ENCODE results near the gene TUBB1.
A peak's percentile ranks its signal among the peaks of the same experiment; 100 is the strongest.

The TUBB1 gene

DNA sequence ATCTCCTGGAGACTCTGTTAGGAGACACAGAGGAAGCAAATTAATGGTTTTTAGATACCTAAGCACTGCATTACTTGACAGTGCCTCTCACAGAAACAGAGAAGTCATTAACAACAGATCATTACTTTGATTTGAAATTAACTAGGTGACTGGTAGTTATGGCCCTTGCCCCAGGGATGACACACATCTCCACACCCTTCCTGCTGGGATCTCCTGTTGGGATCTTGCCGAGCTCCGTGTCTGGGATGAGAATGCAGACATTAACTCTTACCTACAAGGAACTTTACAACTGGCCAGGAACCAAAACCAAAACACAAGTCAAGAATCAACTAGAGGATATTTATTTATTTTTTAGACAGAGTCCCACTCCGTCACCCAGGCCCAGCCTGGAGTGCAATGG, 25.6 kb downstream of the TUBB1 start:
- no peak for DNase-seq

DNA sequence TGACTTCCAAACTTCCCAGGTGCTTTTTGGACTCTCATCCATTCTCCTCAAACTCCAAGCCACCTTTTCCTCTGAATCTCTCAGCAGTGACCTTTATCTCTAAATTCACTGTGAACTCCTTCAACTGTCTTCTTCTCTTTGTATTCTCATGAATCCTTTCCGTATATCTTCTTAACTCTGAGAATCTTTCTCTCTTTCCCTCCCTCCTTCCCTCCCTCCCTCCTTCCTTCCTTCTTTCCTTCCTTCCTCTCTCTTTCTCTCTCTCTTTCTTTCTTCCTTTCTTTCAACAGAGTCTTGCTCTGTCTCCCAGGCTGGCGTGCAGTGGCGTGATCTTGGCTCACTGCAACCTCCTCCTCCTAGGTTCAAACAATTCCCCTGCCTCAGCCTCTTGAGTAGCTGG, 27.6 kb downstream of the TUBB1 start:
- DNase-seq, result no peak

DNA sequence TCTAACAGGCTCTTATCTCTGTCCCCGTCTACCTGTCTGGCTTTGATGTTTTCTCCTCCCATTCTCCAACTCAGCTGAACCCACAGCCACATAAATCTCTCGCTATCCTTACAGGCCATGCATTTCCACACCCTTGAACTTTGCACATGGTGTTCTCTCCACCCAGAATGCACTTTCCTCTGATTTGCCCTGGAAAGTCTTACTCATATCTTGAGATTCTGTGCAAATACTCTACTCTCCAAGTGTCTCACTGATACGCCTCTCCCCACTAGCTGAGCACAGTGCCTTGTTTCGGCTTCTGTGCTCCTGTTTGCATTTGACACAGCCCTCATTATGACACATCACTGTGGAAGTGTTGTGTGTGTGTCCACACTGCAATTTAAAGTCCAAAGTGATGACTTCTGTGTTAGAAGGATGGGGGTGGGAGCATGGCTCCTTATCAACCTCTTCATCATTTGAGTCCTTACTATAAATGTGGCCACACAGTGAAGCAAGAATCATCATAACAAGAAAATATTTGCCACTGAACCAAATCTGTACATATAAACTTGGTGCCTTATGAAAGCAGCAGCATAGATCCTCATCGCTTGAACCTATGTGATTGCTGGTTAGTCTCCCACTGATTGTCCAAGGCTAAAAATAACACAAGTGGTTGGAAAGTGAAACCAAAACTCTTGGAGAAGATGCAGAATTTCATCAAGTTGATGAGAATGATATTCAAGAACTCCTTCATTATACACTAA, 28.9 kb downstream of the TUBB1 start:
- no peak for DNase-seq

DNA sequence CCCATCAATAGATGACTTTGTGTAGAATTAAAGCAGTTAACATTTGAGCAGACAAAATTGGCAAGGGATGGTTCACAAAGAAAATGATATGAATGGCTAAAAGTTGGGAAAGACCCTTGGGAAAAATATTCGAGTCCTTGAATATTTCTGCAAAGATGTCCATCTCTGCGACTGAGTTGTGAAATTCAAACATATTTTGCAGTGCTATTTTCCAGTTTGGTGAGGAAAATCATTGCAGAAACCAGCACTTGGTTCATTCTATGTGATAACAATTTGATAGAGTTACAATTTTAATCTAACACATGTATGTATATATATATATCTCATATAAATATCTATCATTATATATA, 29.4 kb downstream of the TUBB1 start:
- no peak for DNase-seq

DNA sequence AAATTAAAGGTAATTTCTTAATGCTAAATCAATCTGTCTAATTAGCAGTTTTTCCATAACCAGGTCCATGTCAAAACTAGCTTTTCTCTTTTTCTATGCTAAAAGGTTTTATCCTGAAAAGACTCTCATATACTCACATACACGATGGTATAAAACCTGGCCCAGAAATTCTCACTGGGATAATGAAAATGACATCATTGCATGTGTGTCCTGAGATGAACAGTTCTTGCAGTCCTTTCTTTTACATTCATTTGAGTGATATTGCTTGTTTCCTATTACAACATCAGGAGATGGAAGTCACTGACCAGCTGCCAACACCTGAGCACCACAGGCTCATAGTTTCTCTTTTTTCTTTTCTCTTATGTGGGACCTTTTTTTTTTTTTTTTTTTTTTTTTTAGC, 31.2 kb downstream of the TUBB1 start:
- no peak for DNase-seq

DNA sequence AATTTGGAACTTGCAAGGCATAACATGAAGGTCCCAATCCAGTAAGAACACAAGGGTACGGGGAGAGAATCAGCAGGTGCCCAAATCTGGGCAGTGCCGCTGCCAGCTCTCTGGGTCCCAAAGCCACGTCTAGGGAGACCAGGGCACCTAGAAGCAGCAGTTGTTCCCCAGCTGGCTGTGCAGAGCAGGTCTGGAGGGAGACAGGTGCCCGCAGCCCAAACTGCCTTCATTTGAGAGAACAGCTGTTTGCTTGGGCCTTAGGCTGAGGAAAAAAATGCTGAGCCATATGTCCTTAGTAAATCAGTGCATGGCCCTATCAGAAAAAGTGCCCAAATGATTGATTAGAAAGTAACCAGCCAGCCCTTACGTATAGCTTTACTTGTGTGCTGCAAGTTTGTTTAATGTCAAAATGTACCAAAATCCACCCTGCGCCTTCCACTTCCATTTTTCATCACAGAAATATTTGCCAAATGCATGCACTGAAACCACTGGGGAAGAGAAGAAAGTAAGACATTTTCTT, 32.5 kb downstream of the TUBB1 start:
- DNase-seq, result no peak

DNA sequence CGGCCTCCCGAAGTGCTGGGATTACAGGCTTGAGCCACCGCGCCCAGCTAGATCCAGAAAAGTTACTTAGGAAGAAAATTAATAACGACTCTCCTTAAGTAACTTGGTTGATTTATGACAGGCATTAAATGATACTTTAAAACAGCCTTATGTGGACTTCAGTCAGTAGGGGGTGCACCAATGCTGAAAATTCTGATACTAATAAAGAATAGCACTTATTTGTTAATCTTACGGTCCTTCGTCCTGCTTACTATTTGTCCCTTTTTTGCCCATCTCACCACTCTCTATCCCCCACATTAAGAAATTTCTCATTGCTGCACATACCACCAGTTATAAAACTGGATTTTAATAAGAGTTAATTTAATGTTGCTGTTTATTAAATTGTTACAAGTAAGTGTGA, 36.1 kb downstream of the TUBB1 start:
- DNase-seq, result peak; percentile 27

DNA sequence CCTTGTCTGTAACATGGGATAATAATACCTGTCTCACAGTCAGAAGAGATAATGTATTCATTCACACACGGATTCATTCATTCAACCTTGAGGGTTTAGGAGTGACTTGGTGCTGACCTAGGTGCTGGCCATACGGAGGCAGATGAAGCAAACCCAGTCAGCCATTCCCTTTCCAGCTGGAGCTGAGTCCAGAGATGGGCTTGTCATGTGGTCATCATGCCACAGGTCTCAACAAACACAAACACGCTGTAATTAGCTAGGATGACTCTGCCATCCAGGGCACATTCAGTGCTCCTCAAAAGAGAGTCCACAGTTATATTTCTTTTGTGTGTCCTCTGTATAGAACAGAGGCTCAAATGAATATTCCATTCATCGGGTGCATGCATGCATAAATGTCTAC, 42.9 kb downstream of the TUBB1 start:
- DNase-seq, result no peak

DNA sequence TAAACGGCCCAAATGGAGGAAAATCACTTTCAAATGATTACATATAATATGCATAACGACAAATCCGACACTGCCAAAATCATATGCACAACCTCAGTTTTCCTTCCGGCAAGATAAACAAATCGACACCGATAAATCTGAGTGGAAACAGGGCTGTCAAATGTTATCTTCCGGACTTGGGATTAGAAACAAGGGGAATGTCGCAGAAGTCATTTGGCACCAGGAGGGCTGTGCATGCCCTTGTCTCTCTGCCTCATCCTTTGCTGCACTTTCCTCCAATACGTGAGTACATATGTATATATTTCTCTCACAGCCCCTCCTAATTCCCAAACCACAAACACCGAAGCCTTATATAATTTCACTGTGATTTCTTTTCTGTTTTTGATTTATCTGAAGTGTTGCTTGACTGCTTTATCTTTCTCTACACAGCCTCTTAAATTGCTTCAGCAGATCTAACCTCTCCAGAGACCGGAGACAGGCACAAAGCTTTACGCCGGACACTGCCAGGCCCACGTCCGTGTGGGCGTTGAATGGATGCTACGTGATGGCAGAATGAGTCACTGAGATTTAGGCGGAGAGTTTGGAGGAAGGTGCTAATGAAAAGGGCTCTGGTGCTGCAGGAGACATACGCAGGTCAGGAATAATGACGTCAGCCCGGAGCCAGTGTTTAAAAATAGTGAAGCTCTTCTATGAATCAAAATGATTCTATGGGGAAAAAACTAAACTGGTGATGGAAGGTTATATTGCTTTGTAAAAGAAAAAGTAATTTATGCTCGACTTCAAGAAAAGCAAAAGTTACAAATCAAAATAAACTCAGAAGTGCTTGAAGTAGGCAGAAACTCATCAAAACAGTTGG, 44.4 kb downstream of the TUBB1 start:
- DNase-seq, result no peak

DNA sequence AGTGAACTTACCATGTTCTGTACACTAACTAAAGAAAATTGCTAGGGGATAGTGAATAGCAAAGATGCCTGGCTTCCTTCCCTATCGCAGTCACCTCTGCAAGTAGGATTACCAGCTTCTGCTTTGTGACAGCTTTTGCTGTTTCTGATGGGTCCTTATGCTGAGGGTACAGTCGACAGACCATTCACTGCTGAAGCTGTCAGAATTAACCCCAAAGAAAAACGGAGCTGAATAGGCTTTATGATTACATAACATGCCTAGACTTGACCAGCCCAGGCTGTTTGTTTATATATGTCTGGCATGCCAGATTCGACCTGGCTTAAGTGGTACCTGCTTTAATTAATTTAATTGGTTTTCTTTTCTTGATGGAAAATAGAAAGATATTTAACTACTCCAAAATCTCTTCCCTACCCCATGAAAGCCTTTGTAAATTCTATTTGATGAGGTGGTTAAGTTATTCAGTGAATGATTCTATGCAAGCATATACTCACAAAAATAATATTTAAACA, 45.0 kb downstream of the TUBB1 start:
- DNase-seq, result no peak

DNA sequence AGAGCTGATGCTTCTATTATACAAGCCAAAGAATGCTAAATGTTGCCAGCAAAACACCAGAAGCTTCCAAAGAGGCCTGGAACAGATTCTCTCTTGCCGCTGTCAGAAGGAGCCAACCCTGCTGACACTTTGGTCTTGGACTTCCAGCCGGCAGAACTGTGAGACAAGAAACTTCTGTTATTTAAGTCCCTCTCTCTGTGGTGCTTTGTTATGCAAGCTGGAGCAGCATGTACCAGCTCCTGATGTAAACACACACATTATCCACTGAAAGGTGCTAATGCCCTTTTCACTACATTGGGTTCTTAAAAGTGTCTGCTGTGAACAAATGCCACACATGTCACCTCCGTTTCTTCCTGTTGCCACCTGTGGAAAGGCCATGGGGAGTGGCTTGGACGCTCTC, 49.3 kb downstream of the TUBB1 start:
- DNase-seq, result no peak

DNA sequence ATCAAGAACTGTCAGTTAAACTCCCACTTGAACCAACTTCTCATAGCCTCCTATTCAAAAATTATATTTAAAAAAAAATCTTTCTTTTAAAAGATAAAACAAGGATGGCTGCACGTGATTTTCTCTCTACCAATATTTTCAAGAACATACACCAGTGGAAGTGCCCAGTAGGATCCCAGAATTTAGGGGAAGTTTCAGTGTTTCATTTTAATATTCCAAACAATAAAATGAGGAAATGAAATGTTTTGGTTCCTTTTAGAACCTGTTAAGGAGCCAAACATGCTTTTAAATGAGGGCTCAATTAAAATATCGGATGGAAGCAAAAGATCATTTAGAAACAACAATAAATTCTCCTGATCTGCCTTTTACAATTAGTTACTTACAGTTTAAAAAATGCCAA, 49.8 kb downstream of the TUBB1 start:
- no peak for DNase-seq

DNA sequence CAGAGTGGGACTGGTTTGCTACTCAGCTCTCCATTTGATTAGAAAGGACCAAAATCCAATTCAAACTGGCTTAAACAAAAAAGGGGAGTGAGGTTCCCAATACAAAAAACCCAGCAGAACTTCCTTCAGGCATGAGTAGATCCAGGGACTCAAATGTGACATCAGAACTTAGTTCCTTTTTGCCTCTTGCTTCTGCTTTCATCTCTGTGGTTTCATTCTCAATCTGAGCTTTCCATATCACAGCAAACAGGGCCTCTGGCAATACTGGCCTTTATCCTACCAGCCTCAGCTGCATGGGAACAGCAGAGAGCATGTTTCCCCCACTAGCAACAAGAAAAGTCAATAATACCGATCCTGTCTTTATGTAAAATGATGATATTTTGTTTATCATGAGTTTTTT, 52.0 kb downstream of the TUBB1 start:
- DNase-seq, result no peak

DNA sequence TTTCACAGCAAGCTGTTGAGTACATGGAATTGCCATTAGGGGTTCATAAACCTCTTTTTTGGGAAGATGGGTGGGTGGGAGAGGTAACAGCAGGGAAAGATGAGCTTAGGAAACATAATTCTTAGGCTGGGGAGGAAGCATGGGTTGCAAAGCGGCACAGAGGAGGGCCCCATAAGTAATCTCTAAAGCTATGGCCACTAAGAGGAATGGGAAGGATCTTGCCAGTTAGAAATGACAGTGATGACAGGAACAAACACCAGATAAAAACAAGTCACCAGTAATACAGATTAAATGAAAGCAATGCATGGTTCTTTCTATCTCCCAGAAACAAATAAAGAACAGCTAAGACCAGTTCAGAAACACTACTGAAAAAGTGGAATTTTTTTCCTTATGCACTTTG, 54.4 kb downstream of the TUBB1 start:
- no peak for DNase-seq

DNA sequence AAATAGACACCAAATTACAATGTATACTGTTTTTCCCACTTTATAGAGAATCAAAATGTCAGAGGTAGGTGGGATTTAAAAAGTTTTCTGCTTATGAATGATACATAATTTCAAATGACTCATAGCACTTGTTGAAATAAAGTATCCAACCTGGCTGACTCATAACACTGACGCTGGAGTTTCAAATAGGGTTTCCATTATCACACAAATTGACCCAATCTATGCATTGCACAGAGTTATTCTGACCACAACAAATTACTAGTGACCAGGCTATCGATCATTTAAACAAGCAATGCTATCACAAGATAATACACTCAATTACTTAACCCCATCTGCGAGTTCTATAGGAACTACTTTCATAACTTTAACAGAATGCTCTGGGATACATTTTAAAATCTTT, 55.2 kb downstream of the TUBB1 start:
- DNase-seq, result no peak

DNA sequence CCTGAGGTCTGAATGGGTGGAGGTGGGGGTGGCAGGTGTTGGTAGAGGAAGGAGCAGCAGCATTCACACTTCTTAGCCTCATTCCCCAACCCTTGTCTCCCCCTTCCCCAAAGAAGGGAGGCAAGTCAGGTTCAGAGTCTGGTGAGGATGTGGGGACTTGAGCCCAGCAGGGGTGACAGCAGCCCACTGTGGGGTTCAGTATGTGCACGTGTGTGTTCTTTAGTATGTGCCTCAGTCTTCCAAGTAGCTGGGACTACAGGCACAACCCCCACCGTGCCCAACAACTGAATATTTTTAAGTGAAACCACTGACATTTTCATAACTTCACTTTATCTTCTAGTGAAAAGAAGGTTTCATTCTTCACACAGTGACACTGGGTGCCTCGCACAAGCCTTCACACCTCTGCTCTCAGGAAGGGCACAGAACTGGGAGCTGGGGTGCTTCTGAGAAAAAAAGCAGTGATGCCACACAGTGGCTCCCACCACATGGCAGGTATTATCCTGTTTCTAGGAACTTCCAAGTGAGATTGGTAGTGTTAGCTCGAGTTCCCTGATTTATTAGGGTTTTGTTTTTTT, 56.8 kb downstream of the TUBB1 start:
- DNase-seq, result no peak
